Activated naive CD4-positive, alpha-beta T cell treated with anti-CD3 and anti-CD28 coated beads, Interleukin-2, amount 50 U/mL, for 72 hours (primary cell): Measurements from ENCODE around the gene ERICH3. TPM values are rescaled to one million over a fixed set of nuclear protein-coding genes. Genes with fewer than 3 reads are reported as not detected.

Source experiments
- ATAC-seq, 2 donors: fragments of 150-1000 bp; cut with Tn5 transposase; 2 replicates each; pipeline ENCODE4 v1.10.0; 2021; ENCODE audit warnings: mild to moderate bottlenecking in 2 of 2, moderate library complexity in 2 of 2
- DNase-seq, 2 donors: peaks; one replicate each; pipeline ENCODE4 v3.0.0; 2021 to 2022; ENCODE audit warnings: low spot score in 2 of 2
- H3K27ac Mint-ChIP-seq, 2 donors: one replicate each; pipeline ENCODE4 v1.8.0; 2022; ENCODE audit warnings: mild to moderate bottlenecking in 2 of 2, mixed read lengths in 2 of 2
- H3K36me3 Mint-ChIP-seq, 2 donors: one replicate each; pipeline ENCODE4 v1.8.0; 2022; ENCODE audit warnings: mixed read lengths in 2 of 2
- H3K9me3 Mint-ChIP-seq, 2 donors: one replicate each; pipeline ENCODE4 v1.8.0; 2022; ENCODE audit warnings: mixed read lengths in 2 of 2
- total RNA-seq, 2 donors: library from RNA; stranded (reverse); gene quantifications; one replicate each; pipeline ENCODE4 v1.2.3, GENCODE V29; 2022

The ERICH3 gene, protein sequence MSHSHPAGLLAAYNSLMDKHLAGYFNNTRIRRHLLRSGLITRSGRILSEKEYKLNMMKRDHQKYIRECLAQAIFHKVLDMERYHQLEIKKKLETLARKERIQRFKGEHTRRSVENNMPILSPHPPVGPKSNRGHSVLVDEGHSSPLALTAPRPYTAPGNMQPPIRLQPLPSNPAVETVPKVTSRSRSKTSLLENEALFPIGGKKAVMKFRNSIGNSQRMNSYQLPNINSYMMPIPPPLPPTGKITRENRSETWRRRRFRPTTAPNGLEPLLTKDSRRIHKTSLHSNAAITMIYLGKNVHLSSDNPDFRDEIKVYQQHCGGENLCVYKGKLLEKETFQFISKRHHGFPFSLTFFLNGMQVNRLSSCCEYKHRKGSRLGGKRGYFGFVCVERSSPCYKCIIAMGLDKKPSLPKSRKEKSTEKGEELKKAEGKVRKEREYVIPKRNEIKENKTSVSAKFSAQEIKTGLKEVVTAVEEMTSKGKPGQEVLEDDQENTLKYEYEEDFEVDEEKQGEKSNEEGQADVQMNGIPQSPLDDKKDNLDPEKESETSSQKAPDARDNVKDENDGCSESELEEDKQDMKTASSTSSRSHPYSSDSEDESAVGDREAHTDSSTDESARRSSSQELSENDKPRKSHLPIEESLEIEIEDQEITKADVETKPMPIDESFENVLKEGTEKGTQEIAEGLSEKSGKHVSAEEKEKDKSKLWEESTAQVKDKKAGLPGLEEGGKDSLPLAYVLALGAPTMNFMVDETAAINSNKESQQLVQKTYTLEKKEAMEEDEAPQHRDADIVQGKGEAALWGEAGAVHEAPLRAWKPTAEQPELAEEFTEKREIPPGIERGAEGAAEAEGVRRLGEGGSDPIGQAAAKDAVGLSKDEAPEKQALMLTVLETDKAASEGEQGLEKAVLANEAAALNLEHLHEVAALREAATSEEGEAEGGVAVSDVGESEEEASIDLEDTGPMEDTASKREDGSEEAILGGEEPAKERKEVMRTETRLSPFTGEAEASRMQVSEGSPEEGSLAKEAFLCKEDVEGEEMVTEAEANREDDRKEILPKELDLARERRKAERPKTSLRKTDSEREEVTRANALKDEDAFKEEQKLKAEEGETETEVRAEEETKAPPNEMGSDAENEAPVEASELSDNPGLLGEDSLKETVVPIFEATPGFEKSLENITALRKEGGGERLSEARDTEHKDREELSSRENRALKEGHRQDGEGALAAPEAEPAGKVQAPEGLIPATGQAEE (N-terminal part only)
- not detected for total RNA-seq

DNA sequence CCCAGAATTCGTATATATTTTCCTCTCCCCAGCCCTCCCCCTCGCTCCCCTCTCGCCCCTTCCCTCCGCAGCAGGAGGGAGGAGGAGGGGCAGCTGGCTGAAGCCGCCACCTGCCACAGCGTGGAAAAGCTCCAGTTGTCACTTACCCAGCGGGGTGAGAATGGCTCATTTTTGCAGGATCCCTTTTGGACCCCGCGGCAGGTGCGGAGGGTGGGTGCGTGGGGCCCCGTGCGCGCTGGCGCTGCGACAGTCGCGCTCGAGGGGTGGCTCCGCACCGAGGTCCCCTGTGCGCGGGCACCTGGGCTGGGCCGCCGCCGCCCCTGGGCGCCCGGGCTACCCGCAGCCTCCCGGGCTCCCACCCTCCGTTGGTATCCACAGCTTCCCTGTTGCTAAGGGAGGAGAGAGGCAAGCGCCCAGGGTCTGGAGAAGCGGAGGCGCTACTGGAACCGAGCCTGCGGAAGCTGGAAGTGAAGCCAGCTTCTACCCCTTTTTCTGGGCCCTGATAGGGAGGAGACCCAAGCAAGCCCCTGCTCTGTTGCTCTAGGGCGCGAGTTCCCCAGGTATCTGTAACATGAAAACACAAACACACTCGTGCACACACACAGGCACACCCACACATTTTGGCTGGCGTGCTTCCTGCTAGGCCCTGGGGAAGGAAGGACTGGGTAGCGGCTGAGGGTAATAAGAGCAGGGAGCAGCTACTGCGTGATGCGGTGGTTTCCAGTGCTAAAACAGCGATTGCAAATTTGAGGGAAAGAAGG is at the start of gene ERICH3:
TSS of gene ERICH3 (minus strand) at position 442 of the 761 bp plus-strand sequence. CDS start at position 169, 273 bp downstream.
- peak in 1 of 2 donors; percentile 28 for ATAC-seq

DNA sequence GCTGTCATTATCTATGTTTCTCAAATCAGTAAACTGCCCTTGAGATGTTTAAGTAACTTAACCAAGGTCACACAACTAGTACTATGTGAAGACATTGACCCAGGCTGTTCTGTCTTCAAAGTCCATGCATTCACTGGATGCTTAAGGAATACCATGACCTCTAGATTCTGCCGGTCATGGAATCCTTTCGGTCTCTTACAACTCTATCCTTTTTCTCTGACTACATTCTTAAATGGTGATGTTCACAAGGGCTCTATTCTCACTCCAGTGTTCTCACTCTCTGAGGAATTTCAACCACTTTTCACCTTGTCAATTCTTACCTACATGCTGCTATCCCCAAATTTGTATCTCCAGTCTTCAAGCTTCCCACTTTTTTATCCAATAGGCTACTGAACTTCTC is 44.0 kb upstream of the ERICH3 start:
- peaks cover 0 to 22% of the 10 kb centered on the region in 2 donors for H3K36me3 Mint-ChIP-seq
- H3K27ac Mint-ChIP-seq: no peak overlapping the region
- no peak for DNase-seq
- ATAC-seq: no peak
- no peaks in the 10 kb centered on the region for H3K9me3 Mint-ChIP-seq

More for the DNA sequence above, at the start of gene ERICH3:
- peaks cover 0 to 4% of the 10 kb centered on the region in 2 donors for H3K36me3 Mint-ChIP-seq
- H3K9me3 Mint-ChIP-seq: peaks cover 0 to 6% of the 10 kb centered on the region in 2 donors
- no peak within 1 kb of the TSS for H3K27ac Mint-ChIP-seq
- no peak for DNase-seq

DNA sequence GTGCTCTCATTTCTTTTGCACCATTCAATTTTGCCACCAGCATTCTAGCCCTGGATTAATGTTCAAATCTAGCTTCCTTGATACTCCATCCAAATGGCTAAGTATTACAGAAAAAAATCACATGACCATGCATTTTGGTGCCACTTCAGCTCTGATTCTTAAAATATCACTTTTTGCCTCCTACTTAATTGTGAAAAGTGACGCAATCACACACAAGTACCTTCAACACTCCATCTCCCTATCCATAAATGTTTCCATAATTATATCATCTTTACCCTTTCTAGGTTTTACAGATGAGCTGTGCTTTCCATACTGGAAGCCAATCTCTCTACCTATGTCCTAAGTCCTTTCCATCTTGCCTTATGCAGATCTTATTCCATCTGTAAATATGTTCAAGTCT is 43.2 kb upstream of the ERICH3 start:
- DNase-seq (no peak), ATAC-seq (no peak)
- Mint-ChIP-seq H3K36me3 (peaks cover 0 to 18% of the 10 kb centered on the region in 2 donors), H3K27ac (no peak overlapping the region), H3K9me3 (no peaks in the 10 kb centered on the region)

DNA sequence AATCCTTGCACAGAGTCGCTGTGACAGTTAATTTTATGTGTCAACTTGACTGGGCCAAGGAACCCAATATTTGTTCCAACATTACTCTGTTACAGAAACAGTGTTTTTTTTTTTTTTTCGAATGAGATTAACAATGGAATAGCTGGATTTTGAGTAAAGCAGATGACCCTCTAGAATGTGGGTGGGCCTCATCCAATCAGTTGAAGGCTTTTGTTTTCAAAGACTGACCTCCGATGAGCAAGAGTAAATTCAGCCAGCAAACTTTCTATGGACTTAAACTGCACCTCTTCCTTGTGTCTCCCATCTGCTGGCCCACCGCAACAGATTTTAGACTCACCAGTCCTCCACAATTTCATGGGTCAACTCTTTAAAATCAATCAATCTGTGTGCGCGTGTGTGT is 42.2 kb upstream of the ERICH3 start:
- H3K36me3 Mint-ChIP-seq: peaks cover 0 to 15% of the 10 kb centered on the region in 2 donors
- ATAC-seq (no peak), DNase-seq (no peak)
- no peaks in the 10 kb centered on the region for H3K9me3 Mint-ChIP-seq
- H3K27ac Mint-ChIP-seq: no peak overlapping the region

DNA sequence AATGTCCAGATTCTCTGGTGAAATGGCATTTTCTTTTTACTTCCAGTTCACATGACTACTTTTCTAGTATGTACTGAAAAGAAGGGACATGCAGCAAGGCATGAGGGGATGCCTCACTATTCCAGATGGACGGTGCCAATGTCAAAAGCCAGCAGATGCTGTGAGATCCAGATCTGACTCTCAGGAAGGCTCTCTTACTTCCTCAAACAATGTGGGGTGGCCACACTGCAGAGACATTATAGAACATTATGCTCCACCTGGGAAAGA is 41.6 kb upstream of the ERICH3 start:
- Mint-ChIP-seq H3K27ac (no peak overlapping the region), H3K36me3 (peaks cover 0 to 13% of the 10 kb centered on the region in 2 donors), H3K9me3 (no peaks in the 10 kb centered on the region)
- ATAC-seq (no peak), DNase-seq (no peak)

DNA sequence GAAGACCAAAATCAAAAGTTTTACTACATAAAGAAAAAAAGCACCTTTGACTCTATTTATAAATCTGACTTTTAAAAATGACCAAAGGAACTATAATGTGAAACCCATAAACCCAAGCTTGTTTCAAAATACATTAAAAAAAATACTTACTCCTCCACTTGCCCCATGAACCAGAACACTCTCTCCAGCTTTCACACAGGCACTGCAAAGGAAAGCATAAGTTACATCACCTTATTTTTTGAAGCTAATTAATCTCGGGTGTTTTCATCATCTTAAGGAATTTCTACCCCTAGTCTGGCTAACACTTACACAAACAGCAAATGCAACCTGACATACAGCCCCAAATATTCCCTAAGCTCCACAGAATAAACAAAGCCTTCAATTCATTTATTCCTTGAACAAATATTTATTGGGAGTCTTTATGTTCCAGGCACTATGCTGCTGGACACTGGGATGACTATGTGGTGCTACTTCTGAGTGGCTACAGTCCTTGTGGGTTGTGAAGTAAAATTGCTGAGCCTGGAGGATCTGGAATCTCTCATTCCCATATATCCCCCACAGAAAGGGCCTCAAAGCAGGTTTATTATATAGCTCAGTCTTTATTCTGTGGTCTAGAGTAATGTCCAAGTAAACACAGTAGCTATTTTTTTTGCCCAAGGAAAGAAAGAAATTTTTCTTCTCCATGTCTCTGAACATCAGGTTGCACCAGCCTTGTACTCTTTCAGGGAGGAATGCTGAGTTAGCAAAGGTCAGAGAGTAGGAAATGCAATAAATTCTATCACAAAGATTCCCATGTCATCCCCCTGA is 41.0 kb upstream of the ERICH3 start:
- DNase-seq (no peak), ATAC-seq (no peak)
- Mint-ChIP-seq H3K27ac (no peak overlapping the region), H3K9me3 (no peaks in the 10 kb centered on the region), H3K36me3 (peaks cover 0 to 11% of the 10 kb centered on the region in 2 donors)

DNA sequence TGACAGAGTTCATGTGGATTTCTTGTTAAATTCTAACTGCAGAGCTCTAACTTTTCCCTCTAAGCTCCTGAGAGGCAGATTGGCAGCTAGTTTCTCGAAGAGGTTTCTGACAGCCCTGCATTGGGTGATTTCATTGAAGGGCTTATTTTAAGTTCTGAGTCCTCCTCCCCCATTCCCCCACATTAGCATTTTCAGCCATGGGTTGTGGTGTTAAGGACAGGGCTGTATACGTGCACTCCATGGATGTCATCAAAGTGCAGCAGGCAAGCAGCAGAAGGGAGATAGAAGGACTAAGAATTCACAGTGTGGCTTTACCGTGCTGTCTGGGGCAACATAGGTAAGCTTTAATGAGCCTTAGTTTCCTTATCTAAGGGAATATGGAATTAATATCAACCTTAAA is 40.3 kb upstream of the ERICH3 start:
- DNase-seq (no peak), ATAC-seq (no peak)
- peaks cover 0 to 11% of the 10 kb centered on the region in 2 donors for H3K36me3 Mint-ChIP-seq
- H3K27ac Mint-ChIP-seq: no peak overlapping the region
- H3K9me3 Mint-ChIP-seq: no peaks in the 10 kb centered on the region

DNA sequence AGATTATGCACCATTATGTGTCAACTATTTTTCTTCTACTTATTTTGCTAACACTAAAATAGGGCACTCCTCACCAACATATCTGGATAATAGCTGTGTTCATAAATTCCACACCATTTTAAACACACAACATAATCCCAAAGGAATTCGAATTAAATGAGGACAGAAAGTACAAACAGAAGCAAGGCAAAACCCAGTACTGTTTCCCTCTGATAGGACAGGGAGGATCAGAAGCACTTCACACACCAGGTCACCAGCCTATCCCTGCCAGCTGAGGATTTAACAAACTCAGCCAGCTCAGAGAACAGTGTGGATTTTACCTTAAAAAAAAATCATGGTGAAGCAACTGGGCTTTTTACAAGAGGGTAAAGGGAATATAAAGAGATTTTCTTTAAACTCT is 39.3 kb upstream of the ERICH3 start:
- peaks cover 0 to 11% of the 10 kb centered on the region in 2 donors for H3K36me3 Mint-ChIP-seq
- no peak overlapping the region for H3K27ac Mint-ChIP-seq
- no peaks in the 10 kb centered on the region for H3K9me3 Mint-ChIP-seq
- DNase-seq: no peak
- ATAC-seq: no peak

DNA sequence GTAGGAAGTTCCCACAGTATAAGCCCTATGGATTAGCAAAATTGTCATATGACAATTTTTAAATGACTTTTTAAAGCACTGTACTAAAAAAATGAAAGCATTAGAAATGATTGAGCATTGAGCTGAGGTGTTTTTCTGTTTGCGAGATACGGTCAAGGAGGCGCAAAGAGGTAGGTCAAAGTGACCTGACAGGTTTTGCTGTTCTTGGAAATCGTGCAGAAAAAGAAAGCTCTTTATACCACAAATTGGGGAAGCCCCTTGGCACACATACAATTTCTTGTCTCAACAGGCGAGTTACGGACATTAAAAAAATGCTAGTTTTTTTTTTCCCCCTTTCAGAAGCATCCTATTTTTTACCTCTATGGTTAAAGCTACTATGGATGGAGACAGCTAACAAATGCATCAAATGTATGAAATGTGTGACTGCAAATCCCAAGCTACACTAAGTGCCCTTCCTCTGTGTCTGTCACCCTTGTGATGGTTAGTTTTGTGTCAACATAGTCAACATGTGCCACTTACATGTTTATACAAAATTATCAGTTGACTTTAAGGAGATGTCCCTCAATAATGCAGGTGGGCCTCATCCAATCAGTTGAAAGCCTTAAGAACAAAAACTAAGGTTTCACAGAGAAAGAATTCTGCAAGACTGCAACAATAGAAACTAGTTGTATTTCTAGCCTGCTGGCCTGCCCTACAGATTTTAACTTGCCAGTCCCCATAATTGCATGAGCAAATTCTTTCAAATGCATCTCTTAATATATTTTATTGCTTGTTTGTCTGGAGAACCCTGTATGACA is 30.0 kb upstream of the ERICH3 start:
- Mint-ChIP-seq H3K27ac (no peak overlapping the region), H3K36me3 (peaks cover 0 to 16% of the 10 kb centered on the region in 2 donors), H3K9me3 (no peaks in the 10 kb centered on the region)
- no peak for DNase-seq
- ATAC-seq: no peak

DNA sequence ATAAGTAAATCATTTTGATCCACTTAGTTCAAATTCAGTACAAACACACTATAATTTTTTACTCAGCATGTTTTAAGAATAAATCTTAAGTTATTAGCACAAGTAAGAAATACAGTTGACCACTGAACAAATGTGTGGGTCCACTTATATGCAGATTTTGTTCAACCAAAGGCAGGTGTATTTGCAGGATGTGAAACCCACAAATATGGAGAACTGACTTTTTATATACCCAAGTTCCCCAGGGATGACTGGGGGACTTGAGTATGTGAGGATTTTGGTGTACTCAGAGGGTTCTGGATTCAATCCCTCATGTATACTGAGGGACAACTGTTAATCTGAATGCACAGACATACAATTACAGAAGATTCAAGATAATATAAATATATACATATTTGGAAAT is 25.7 kb upstream of the ERICH3 start:
- DNase-seq: no peak
- ATAC-seq: no peak
- Mint-ChIP-seq H3K9me3 (no peaks in the 10 kb centered on the region), H3K36me3 (peaks cover 0 to 16% of the 10 kb centered on the region in 2 donors), H3K27ac (no peak overlapping the region)

DNA sequence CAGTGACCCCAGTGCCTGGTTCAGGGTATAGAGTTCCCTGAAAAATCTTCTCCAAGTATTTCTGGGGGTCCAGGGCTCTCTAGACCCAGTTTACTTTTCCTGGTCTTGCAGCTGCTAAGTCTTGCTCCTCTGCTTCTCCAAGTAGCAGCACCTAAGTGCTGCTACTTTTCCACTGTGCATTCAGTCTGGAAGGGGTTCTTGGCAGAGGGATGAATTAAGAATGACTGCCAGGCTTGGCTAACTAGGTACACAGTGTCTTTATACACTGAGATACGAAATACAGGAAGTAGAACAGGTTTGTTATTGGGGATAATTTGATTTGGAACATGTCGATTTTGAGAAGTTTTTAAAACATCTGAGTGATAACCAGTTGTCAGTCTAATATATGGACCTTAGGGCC is 24.2 kb upstream of the ERICH3 start:
- no peak overlapping the region for H3K27ac Mint-ChIP-seq
- no peaks in the 10 kb centered on the region for H3K9me3 Mint-ChIP-seq
- ATAC-seq (no peak), DNase-seq (no peak)
- peaks cover 0 to 10% of the 10 kb centered on the region in 2 donors for H3K36me3 Mint-ChIP-seq

DNA sequence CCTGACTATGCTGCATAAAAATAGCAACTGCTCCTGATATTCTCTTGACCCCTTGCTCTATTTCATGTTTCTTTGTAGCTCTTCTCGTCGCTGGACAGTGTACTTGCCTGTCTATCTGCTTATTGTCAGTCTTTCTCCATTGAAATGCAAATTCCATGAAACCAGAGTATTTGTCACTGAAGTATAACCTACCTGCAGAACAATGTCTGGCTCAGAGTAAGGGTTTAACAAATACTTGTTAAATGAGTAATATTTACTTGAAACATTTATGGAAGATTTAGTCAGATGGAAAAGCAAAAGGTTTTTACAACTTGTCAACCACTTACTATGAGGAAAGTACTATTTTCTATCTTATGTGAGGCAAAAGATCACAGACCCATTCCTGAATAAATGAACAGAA is 19.9 kb upstream of the ERICH3 start:
- H3K36me3 Mint-ChIP-seq: no peaks in the 10 kb centered on the region
- DNase-seq (no peak), ATAC-seq (no peak)
- H3K27ac Mint-ChIP-seq: no peak overlapping the region
- no peaks in the 10 kb centered on the region for H3K9me3 Mint-ChIP-seq

DNA sequence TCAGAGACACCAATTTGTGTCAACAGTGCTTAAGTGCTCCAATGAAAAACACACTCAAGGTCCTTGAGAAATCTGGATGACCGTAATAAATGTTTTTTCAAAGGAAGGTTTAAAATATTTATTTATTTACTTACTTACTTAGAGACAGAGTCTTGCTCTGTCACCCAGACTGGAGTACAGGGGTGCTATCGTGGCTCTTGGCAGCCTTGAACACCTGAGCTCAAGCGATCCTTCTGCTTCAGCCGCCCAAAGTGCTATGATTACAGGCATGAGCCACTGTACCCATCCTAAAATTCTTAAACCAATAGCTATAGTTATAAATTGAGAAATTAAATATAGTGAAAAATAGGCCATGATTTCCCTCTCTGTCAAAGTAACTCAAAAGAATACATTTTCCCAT is 17.3 kb upstream of the ERICH3 start:
- Mint-ChIP-seq H3K9me3 (no peaks in the 10 kb centered on the region), H3K27ac (no peak overlapping the region), H3K36me3 (no peaks in the 10 kb centered on the region)
- ATAC-seq: no peak
- DNase-seq: no peak

DNA sequence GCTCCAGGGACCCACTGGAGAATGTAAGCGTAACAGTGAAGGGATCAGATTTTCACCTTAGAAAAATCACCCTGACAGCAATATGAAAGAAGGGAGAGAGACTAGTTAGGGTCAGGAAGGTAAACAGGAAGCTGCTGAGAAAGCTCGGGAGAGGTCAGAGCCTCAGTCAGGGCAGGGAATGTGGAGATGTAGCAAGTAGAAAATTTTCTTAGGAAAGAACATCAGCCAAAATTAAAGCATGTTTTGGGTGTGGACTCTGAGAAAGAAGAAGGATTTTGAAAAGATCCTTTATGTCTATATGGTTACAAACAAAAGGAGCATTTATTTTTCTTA is 16.7 kb upstream of the ERICH3 start:
- no peaks in the 10 kb centered on the region for H3K9me3 Mint-ChIP-seq
- no peak for DNase-seq
- peak overlapping the region in 1 of 2 donors; percentile 81 for H3K27ac Mint-ChIP-seq
- no peak for ATAC-seq
- no peaks in the 10 kb centered on the region for H3K36me3 Mint-ChIP-seq
